IMR-90 (cell line): ENCODE data around the gene DCAF6. TPM values are rescaled to one million over a fixed set of nuclear protein-coding genes. Genes with fewer than 3 reads are reported as not detected.

Experiments
- ATAC-seq: fragments of 200-7000 bp; cut with Tn5 transposase; 2 replicates; pipeline ENCODE4 v1.9.1; 2020; ENCODE audit warnings: low read depth, mild to moderate bottlenecking, moderate library complexity
- BruUV-seq: library from RNA; stranded (reverse); fragments of 400-500 nt; replicated peaks from 2 replicates; lab custom pipeline; 2021; lab: Mats Ljungman, UMichigan
- CTCF ChIA-PET: fragments of 300-600 bp; formaldehyde crosslinking; extraction: SDS; loops from one replicate; lab custom pipeline; 2021; ENCODE audit warnings: antibody characterized with exemption; lab: Yijun Ruan, JAX
- POLR2A ChIA-PET: fragments of 300-600 bp; sonication (Branson Sonifier 250); formaldehyde crosslinking; loops from one replicate; lab custom pipeline; 2022; ENCODE audit warnings: antibody characterized with exemption; ENCODE audit not compliant: unreplicated experiment; lab: Charles Lee
- DNase-seq: peaks from one replicate; pipeline ENCODE4 v3.0.0; 2013
- H2AFZ ChIP-seq: replicated peaks from 2 replicates; pipeline ENCODE3; 2013; ENCODE audit warnings: low read length, mild to moderate bottlenecking; ENCODE audit not compliant: poor library complexity
- H2AK5ac ChIP-seq: 2 replicates; pipeline ENCODE4 v1.6.1; 2013; ENCODE audit warnings: low read depth, low read length, inconsistent platforms
- H2AK9ac ChIP-seq: replicated peaks from 2 replicates; pipeline ENCODE3; 2013; ENCODE audit warnings: mild to moderate bottlenecking, low read depth, low read length, moderate library complexity; ENCODE audit not compliant: poor library complexity
- H2BK120ac ChIP-seq: 2 replicates; pipeline ENCODE4 v1.6.1; 2013; ENCODE audit warnings: low read depth, low read length, inconsistent platforms
- H2BK15ac ChIP-seq: 3 replicates; pipeline ENCODE4 v1.6.1; 2013; ENCODE audit warnings: low read depth, low read length, inconsistent platforms
- H2BK20ac ChIP-seq: 2 replicates; pipeline ENCODE4 v1.6.1; 2013; ENCODE audit warnings: low read depth, mild to moderate bottlenecking, inconsistent platforms, low read length, moderate library complexity
- H2BK5ac ChIP-seq: 2 replicates; pipeline ENCODE4 v1.6.1; 2013; ENCODE audit warnings: mild to moderate bottlenecking, low read depth, low read length, inconsistent platforms; ENCODE audit not compliant: poor library complexity, severe bottlenecking
- H3K14ac ChIP-seq: replicated peaks from 2 replicates; pipeline ENCODE4 v1.6.1; 2013; ENCODE audit warnings: low read depth, low read length, inconsistent platforms
- H3K18ac ChIP-seq: 2 replicates; pipeline ENCODE4 v1.6.1; 2013; ENCODE audit warnings: low read depth, low read length, control low read depth
- H3K23ac ChIP-seq: 2 replicates; pipeline ENCODE4 v1.6.1; 2013; ENCODE audit warnings: low read depth, low read length, inconsistent platforms
- H3K27ac ChIP-seq: 2 replicates; pipeline ENCODE4 v1.5.1; 2013; ENCODE audit warnings: mild to moderate bottlenecking, control low read depth, low read length; ENCODE audit not compliant: insufficient read depth
- H3K27me3 ChIP-seq: 2 replicates; pipeline ENCODE4 v1.6.1; 2013; ENCODE audit warnings: low read length; ENCODE audit not compliant: control insufficient read depth, insufficient read depth
- H3K36me3 ChIP-seq: 2 replicates; pipeline ENCODE4 v1.6.1; 2013; ENCODE audit warnings: low read length, mixed read lengths; ENCODE audit not compliant: control insufficient read depth, insufficient read depth
- H3K4ac ChIP-seq: 2 replicates; pipeline ENCODE4 v1.6.1; 2013; ENCODE audit warnings: low read depth, low read length, inconsistent platforms
- H3K4me1 ChIP-seq: 2 replicates; pipeline ENCODE4 v1.6.1; 2013; ENCODE audit warnings: low read length, mixed read lengths; ENCODE audit not compliant: control insufficient read depth, insufficient read depth
- H3K4me2 ChIP-seq: 2 replicates; pipeline ENCODE4 v1.6.1; 2013; ENCODE audit warnings: low read depth, mild to moderate bottlenecking, control low read depth, low read length, moderate library complexity
- H3K4me3 ChIP-seq: 2 replicates; pipeline ENCODE4 v1.5.1; 2013; ENCODE audit warnings: low read depth, mild to moderate bottlenecking, control low read depth, low read length, moderate library complexity; ENCODE audit not compliant: insufficient read depth
- H3K56ac ChIP-seq: 2 replicates; pipeline ENCODE4 v1.6.1; 2013; ENCODE audit warnings: low read length, inconsistent platforms; ENCODE audit not compliant: insufficient read depth; ENCODE audit errors: extremely low read depth
- H3K79me1 ChIP-seq, 2 experiments: 2 replicates each; pipeline ENCODE4 v1.6.1; 2013; ENCODE audit warnings: low read length in 2 of 2, inconsistent platforms in 1 of 2, low read depth in 1 of 2
- H3K9ac ChIP-seq: 2 replicates; pipeline ENCODE4 v1.6.1; 2013; ENCODE audit warnings: low read depth, low read length, control low read depth
- H3K9me1 ChIP-seq: 2 replicates; pipeline ENCODE4 v1.6.1; 2013; ENCODE audit warnings: low read length, inconsistent platforms; ENCODE audit not compliant: insufficient read depth
- H3K9me3 ChIP-seq: 2 replicates; pipeline ENCODE4 v1.6.1; 2013; ENCODE audit warnings: low read length; ENCODE audit not compliant: control insufficient read depth, insufficient read depth
- H4K20me1 ChIP-seq: 2 replicates; pipeline ENCODE4 v1.6.1; 2013; ENCODE audit warnings: low read length, inconsistent platforms; ENCODE audit not compliant: insufficient read depth
- H4K5ac ChIP-seq: 2 replicates; pipeline ENCODE4 v1.6.1; 2013; ENCODE audit warnings: mild to moderate bottlenecking, low read depth, low read length, control low read depth
- H4K8ac ChIP-seq, 2 experiments: 2 replicates each; pipeline ENCODE4 v1.6.1; 2013; ENCODE audit warnings: low read depth in 2 of 2, low read length in 2 of 2, control low read depth in 1 of 2, inconsistent platforms in 1 of 2
- H4K91ac ChIP-seq: 2 replicates; pipeline ENCODE4 v1.6.1; 2013; ENCODE audit warnings: low read depth, low read length, inconsistent platforms; ENCODE audit not compliant: insufficient read depth
- FOS ChIP-seq: fragments of 150-350 bp; IDR thresholded peaks from 2 replicates; pipeline ENCODE4 v1.6.1; 2016; ENCODE audit warnings: low read depth, low read length
- MAFK ChIP-seq: IDR thresholded peaks from 2 replicates; pipeline ENCODE4 v1.6.1; 2012; ENCODE audit warnings: low read depth, low read length, improper control_type of control experiment
- MAZ ChIP-seq: IDR thresholded peaks from 2 replicates; pipeline ENCODE4 v1.6.1; 2012; ENCODE audit warnings: low read depth, mild to moderate bottlenecking, low read length, improper control_type of control experiment, moderate library complexity, borderline replicate concordance
- RAD21 ChIP-seq: IDR thresholded peaks from 2 replicates; pipeline ENCODE4 v1.6.1; 2012; ENCODE audit warnings: low read length, improper control_type of control experiment
- RCOR1 ChIP-seq: IDR thresholded peaks from 2 replicates; pipeline ENCODE4 v1.6.1; 2012; ENCODE audit warnings: mild to moderate bottlenecking, low read length, improper control_type of control experiment; ENCODE audit not compliant: insufficient replicate concordance
- dilution Hi-C: fragments of 300-500 bp; cut with HindIII; formaldehyde crosslinking; loops from one replicate; pipeline ENCODE4 v1.14.3; 2018; ENCODE audit warnings: low sequenced_read_pairs; ENCODE audit not compliant: unreplicated experiment
- in situ Hi-C: fragments of 300-500 bp; cut with MboI; formaldehyde crosslinking; loops from 3 replicates; pipeline ENCODE4 v1.14.3; 2019; ENCODE audit warnings: low sequenced_read_pairs, inconsistent platforms, mixed read lengths
- intact Hi-C: fragments of 100-400 bp; cut with micrococcal nuclease; formaldehyde crosslinking; loops from 2 replicates; pipeline ENCODE4 v1.10.0; 2022
- polyA plus RNA-seq, 3 experiments: library from polyadenylated mRNA; depleted of rRNA; stranded (reverse); fragments of >200 nt; gene quantifications; 2 replicates each; pipeline ENCODE4 v1.2.3, GENCODE V29; 2012; ENCODE audit warnings: low replicate concordance in 1 of 3
- total RNA-seq: library from RNA; depleted of rRNA; stranded (reverse); fragments of >200 nt; gene quantifications from 2 replicates; pipeline ENCODE4 v1.2.3, GENCODE V29; 2012
- TF ChIP-seq, protein P1 (sequence below): fragments of 150-350 bp; IDR thresholded peaks from 2 replicates; pipeline ENCODE4 v1.6.1; 2017; ENCODE audit warnings: mild to moderate bottlenecking, antibody characterized with exemption, low read length, low read depth
- TF ChIP-seq, protein P2 (sequence below): fragments of 150-350 bp; IDR thresholded peaks from 2 replicates; pipeline ENCODE4 v1.6.1; 2016; ENCODE audit warnings: low read depth, mild to moderate bottlenecking, low read length, moderate library complexity, borderline replicate concordance

The DCAF6 gene
- total and polyA plus RNA-seq, 2 of the 4 experiments (the other 2 are of a cell fraction) = 60.4 to 88.7 TPM

DNA sequence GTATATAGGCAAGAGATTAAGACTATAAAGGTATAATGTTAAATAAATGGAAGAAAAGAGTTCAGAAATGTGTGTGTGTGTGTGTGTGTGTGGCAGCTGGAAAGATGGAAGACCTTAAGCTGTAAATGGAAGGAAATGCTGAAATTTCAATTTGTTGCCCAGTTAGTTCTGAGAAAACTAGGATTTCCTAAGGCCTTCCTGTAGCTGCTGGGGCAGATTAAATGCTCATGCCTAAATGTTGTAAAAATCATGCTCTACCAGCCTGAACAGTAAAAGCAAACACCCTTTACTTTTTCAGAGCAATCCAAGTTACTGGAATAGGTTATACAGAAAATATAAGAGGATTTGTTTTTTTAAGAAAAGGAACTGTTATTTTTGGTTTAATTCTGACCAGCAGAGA lies 30.8 kb upstream of the DCAF6 start:
- Histone ChIP-seq H3K4ac (peak overlapping the region; percentile 8; the same call in 1 of the 2 replicates), H4K91ac (no peak overlapping the region), H2AFZ (no peak overlapping the region), H3K23ac (peak overlapping the region; percentile 29; the same call in 1 of the 2 replicates), H3K9ac (no peak overlapping the region), H3K14ac (peak overlapping the region; percentile 81; the same call in 1 of the 2 replicates), H4K5ac (no peak overlapping the region), H2BK120ac (no peak overlapping the region), H2AK5ac (no peak overlapping the region), H2BK5ac (peak overlapping the region; percentile 66), H3K9me3 (peaks cover 4% of the 10 kb centered on the region; the same call in 1 of the 2 replicates), H3K36me3 (no peaks in the 10 kb centered on the region), H3K4me2 (no peak overlapping the region), H3K4me1 (peaks cover 10% of the 10 kb centered on the region), H3K27me3 (no peaks in the 10 kb centered on the region), H2BK20ac (peak overlapping the region; percentile 42; the same call in 1 of the 2 replicates), H2BK15ac (peak overlapping the region; percentile 83; the same call in 2 of the 3 replicates), H3K4me3 (no peak overlapping the region), H4K8ac (peak overlapping the region; percentile 37 to 68; a peak in 1 of 4 replicates), H3K56ac (peak overlapping the region; percentile 33), H3K27ac (no peak overlapping the region), H3K18ac (no peak overlapping the region), H4K20me1 (peaks cover 10% of the 10 kb centered on the region), H2AK9ac (no peak overlapping the region), H3K9me1 (0 out of 2 replicates have a peak, but pooled peaks cover 2% of the 10 kb centered on the region), H3K79me1 (no peaks in the 10 kb centered on the region)
- DNase-seq (no peak), ATAC-seq (no peak)
- intact Hi-C loops = loop anchor here (2.0 kb wide), 1 partner anchor 29 kb away; no protein-coding TSS in a partner anchor
- ChIA-PET POLR2A (no interaction called here), CTCF (interaction anchor here (0.6 to 1.5 kb wide), 3 partner anchors 8 to 531 kb away, joined by 3 to 4 read pairs (median 3); partner anchors contain the start of gene ADCY10)
- TF ChIP-seq, protein P1, sequence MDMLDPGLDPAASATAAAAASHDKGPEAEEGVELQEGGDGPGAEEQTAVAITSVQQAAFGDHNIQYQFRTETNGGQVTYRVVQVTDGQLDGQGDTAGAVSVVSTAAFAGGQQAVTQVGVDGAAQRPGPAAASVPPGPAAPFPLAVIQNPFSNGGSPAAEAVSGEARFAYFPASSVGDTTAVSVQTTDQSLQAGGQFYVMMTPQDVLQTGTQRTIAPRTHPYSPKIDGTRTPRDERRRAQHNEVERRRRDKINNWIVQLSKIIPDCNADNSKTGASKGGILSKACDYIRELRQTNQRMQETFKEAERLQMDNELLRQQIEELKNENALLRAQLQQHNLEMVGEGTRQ = no peak
- TF ChIP-seq FOS (no peak), RAD21 (no peak), RCOR1 (no peak), MAZ (no peak), MAFK (no peak)
- TF ChIP-seq, protein P2, sequence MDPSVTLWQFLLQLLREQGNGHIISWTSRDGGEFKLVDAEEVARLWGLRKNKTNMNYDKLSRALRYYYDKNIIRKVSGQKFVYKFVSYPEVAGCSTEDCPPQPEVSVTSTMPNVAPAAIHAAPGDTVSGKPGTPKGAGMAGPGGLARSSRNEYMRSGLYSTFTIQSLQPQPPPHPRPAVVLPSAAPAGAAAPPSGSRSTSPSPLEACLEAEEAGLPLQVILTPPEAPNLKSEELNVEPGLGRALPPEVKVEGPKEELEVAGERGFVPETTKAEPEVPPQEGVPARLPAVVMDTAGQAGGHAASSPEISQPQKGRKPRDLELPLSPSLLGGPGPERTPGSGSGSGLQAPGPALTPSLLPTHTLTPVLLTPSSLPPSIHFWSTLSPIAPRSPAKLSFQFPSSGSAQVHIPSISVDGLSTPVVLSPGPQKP = no peak
- dilution Hi-C loops = no loop called here
- no TSS peak for BruUV-seq
- in situ Hi-C loops = no loop called here
